Measurements from ENCODE around the gene RAB11FIP3. TPM values are rescaled to one million over a fixed set of nuclear protein-coding genes. Genes with fewer than 3 reads are reported as not detected.

The RAB11FIP3 gene
- total RNA-seq, 1 experiment from 2014 or later = 37.5 TPM

GRCh38 chr16:500709-501108, 75.3 kb downstream of the RAB11FIP3 start:
- BruUV-seq (replicated peaks) = no TSS peak
- CTCF ChIA-PET = interaction anchor here (0.6 to 1.6 kb wide), 2 partner anchors 13 to 114 kb away, joined by 3 to 5 read pairs; no protein-coding TSS in a partner anchor

GRCh38 chr16:502179-502943, 76.9 kb downstream of the RAB11FIP3 start:
- BruUV-seq (replicated peaks) = no TSS peak
- Mint-ChIP-seq H3K36me3 (ENCODE audit: insufficient read depth, unreplicated experiment) (peaks cover 40% of the 10 kb centered on the region), H3K9me3 (ENCODE audit: unreplicated experiment) (no peaks in the 10 kb centered on the region), H3K27ac (ENCODE audit: low read depth, unreplicated experiment) (no peak overlapping the region), H3K4me3 (ENCODE audit: unreplicated experiment) (no peak overlapping the region), H3K27me3 (ENCODE audit: insufficient read depth, unreplicated experiment) (no peaks in the 10 kb centered on the region), H3K4me1 (ENCODE audit: insufficient read depth, unreplicated experiment) (no peaks in the 10 kb centered on the region)
- ChIA-PET CTCF (no interaction called here), POLR2A (interaction anchor here (0.6 kb wide), 1 partner anchor 29 kb away, joined by 5 read pairs; no protein-coding TSS in a partner anchor)
- intact Hi-C loops (cut with micrococcal nuclease) = no loop called here
- DNase-seq (ENCODE audit: unreplicated experiment) = no peak
- TF ChIP-seq CTCF (IDR thresholded peaks at IDR 0.05; ENCODE audit: unreplicated experiment) = no peak

More at GRCh38 chr16:500709-501108, 75.3 kb downstream of the RAB11FIP3 start:
- TF ChIP-seq CTCF (IDR thresholded peaks at IDR 0.05; ENCODE audit: unreplicated experiment) = no peak
- Mint-ChIP-seq H3K9me3 (ENCODE audit: unreplicated experiment) (no peaks in the 10 kb centered on the region), H3K4me1 (ENCODE audit: insufficient read depth, unreplicated experiment) (no peaks in the 10 kb centered on the region), H3K27me3 (ENCODE audit: insufficient read depth, unreplicated experiment) (no peaks in the 10 kb centered on the region), H3K4me3 (ENCODE audit: unreplicated experiment) (no peak overlapping the region), H3K27ac (ENCODE audit: low read depth, unreplicated experiment) (no peak overlapping the region), H3K36me3 (ENCODE audit: insufficient read depth, unreplicated experiment) (peaks cover 40% of the 10 kb centered on the region)
- no peak for DNase-seq (ENCODE audit: unreplicated experiment)
- POLR2A ChIA-PET = no interaction called here
- intact Hi-C loops (cut with micrococcal nuclease) = no loop called here

- POLR2A ChIA-PET = no interaction called here
- H3K27me3 Mint-ChIP-seq (ENCODE audit: insufficient read depth, unreplicated experiment) = no peaks in the 10 kb centered on the region
- H3K27ac Mint-ChIP-seq (ENCODE audit: low read depth, unreplicated experiment) = no peak overlapping the region
- intact Hi-C loops (cut with micrococcal nuclease) = no loop called here
- H3K4me3 Mint-ChIP-seq (ENCODE audit: unreplicated experiment) = no peak overlapping the region
- H3K36me3 Mint-ChIP-seq (ENCODE audit: insufficient read depth, unreplicated experiment) = peaks cover 39% of the 10 kb centered on the region
- H3K9me3 Mint-ChIP-seq (ENCODE audit: unreplicated experiment) = no peaks in the 10 kb centered on the region
- CTCF ChIA-PET = no interaction called here
- no peak for DNase-seq (ENCODE audit: unreplicated experiment)
- no peak for TF ChIP-seq CTCF (IDR thresholded peaks at IDR 0.05; ENCODE audit: unreplicated experiment)
- no TSS peak for BruUV-seq (replicated peaks)
- no peaks in the 10 kb centered on the region for H3K4me1 Mint-ChIP-seq (ENCODE audit: insufficient read depth, unreplicated experiment)
Measured at GRCh38 chr16:503150-504071, 78.0 kb downstream of the RAB11FIP3 start.

Measured in MCF 10A (cell line).